Measurements from ENCODE around the gene QRICH2. TPM values are rescaled to one million over a fixed set of nuclear protein-coding genes. Genes with fewer than 3 reads are reported as not detected.
"Not testable (repeated sequence)": the region's sequence is repeated elsewhere in the genome, so short reads cannot be mapped to it uniquely, and the experiment has no call there.

Gene QRICH2
- total and polyA plus RNA-seq, 2 of the 4 experiments (the other 2 are of a cell fraction) = 4.3 to 4.8 TPM

DNA sequence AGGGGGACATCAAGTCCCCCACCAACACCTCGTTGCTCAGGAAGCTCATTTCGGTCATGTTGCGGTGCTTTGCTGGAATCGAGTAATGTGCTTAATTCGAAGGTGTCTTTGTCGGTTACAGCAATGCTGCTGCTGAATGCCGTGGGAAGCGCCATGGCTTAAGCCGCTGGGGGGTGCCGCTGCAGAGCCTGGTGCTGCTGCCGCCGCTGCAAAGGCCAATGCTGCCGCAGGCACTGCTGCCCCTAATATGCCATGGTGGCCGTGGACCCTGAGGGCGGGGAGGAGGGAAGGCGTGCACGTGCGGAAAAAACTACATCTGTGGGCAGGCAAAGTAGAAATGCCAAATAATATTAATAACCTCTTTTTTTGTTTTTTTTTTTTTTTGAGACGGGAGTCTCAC is 81.3 kb downstream of the QRICH2 start:
- H4K8ac ChIP-seq (ENCODE audit: low read depth in 2 of 2, low read length in 2 of 2); dilution Hi-C loops (cut with HindIII; ENCODE audit: low sequenced_read_pairs, unreplicated experiment); H3K9me1 ChIP-seq (ENCODE audit: insufficient read depth, low read length); H2BK15ac ChIP-seq (ENCODE audit: low read depth, low read length); H4K5ac ChIP-seq (ENCODE audit: low read depth, low read length); H2AK5ac ChIP-seq (ENCODE audit: low read depth, low read length); POLR2A ChIA-PET (ENCODE audit: unreplicated experiment); intact Hi-C loops (cut with micrococcal nuclease); H3K79me1 ChIP-seq (ENCODE audit: low read depth in 1 of 2, low read length in 2 of 2); in situ Hi-C loops (cut with MboI; ENCODE audit: low sequenced_read_pairs); H2BK20ac ChIP-seq (ENCODE audit: low read depth, low read length); H3K23ac ChIP-seq (ENCODE audit: low read depth, low read length); H3K9me3 ChIP-seq (ENCODE audit: control insufficient read depth, insufficient read depth, low read length); H4K20me1 ChIP-seq (ENCODE audit: insufficient read depth, low read length); H3K14ac ChIP-seq (replicated peaks; ENCODE audit: low read depth, low read length); BruUV-seq (replicated peaks); DNase-seq; H3K56ac ChIP-seq (ENCODE audit: extremely low read depth, insufficient read depth, low read length); H3K27ac ChIP-seq (ENCODE audit: insufficient read depth, low read length); H3K27me3 ChIP-seq (ENCODE audit: control insufficient read depth, insufficient read depth, low read length); H4K91ac ChIP-seq (ENCODE audit: insufficient read depth, low read depth, low read length); H3K9ac ChIP-seq (ENCODE audit: low read depth, low read length); H3K4ac ChIP-seq (ENCODE audit: low read depth, low read length); ATAC-seq (ENCODE audit: low read depth); H2BK120ac ChIP-seq (ENCODE audit: low read depth, low read length); H2AFZ ChIP-seq (replicated peaks; ENCODE audit: low read length, poor library complexity); H2AK9ac ChIP-seq (replicated peaks; ENCODE audit: low read depth, low read length, poor library complexity); H3K4me2 ChIP-seq (ENCODE audit: low read depth, low read length); H2BK5ac ChIP-seq (ENCODE audit: low read depth, low read length, poor library complexity, severe bottlenecking); H3K18ac ChIP-seq (ENCODE audit: low read depth, low read length); H3K36me3 ChIP-seq (ENCODE audit: control insufficient read depth, insufficient read depth, low read length); H3K4me3 ChIP-seq (ENCODE audit: insufficient read depth, low read depth, low read length); H3K4me1 ChIP-seq (ENCODE audit: control insufficient read depth, insufficient read depth, low read length): not testable (repeated sequence)
- CTCF ChIA-PET = interaction anchor here (0.7 kb wide), 1 partner anchor 100 kb away, joined by 3 read pairs; no protein-coding TSS in a partner anchor
- 92% methylated on average over 8 of the region's 19 CpGs; no CpG with 5 or more reads in 1 of the 2 experiments for WGBS, 2 experiments (ENCODE audit: extremely low coverage in 2 of 2, insufficient read length in 1 of 2)

DNA sequence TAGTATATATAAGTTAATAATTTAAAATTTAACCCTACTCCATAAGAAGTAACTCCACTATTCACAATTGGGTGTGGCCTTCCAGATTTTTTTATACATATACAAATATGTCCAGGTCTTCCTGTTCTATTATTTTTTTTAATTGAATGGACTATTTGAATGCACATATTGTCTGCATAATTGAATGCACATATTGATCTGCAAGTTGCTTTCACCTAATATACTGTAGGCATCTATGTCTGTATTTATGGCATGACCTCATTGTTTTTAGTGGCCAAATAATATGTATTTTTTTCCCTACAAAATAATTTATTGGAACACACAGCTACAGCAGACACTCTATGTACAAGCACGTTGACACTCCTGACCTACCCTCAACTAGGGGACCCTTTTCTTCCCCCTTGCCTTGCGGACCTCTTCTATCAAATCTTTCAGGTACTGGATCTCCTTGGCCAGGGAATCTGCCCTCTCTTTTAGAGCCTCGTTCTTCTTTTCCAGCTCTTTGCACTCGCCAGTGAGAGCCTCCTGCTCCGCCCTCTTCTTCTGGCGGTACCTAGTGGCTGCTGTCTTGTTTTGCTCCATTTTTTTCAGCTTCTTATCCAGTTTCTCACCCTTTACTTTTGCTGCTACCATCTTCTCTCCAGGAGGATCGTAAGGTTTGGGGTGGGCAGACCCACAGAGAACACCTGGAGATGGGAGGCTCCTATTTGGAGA is 82.5 kb downstream of the QRICH2 start:
- H3K4ac ChIP-seq (ENCODE audit: low read depth, low read length); H3K36me3 ChIP-seq (ENCODE audit: control insufficient read depth, insufficient read depth, low read length); CTCF ChIA-PET; H3K14ac ChIP-seq (replicated peaks; ENCODE audit: low read depth, low read length); intact Hi-C loops (cut with micrococcal nuclease); ATAC-seq (ENCODE audit: low read depth); H3K18ac ChIP-seq (ENCODE audit: low read depth, low read length); H3K4me3 ChIP-seq (ENCODE audit: insufficient read depth, low read depth, low read length); H3K4me1 ChIP-seq (ENCODE audit: control insufficient read depth, insufficient read depth, low read length); H3K9me3 ChIP-seq (ENCODE audit: control insufficient read depth, insufficient read depth, low read length); H2BK5ac ChIP-seq (ENCODE audit: low read depth, low read length, poor library complexity, severe bottlenecking); H4K8ac ChIP-seq (ENCODE audit: low read depth in 2 of 2, low read length in 2 of 2); H2BK15ac ChIP-seq (ENCODE audit: low read depth, low read length); dilution Hi-C loops (cut with HindIII; ENCODE audit: low sequenced_read_pairs, unreplicated experiment); DNase-seq; H2BK20ac ChIP-seq (ENCODE audit: low read depth, low read length); H3K23ac ChIP-seq (ENCODE audit: low read depth, low read length); H4K5ac ChIP-seq (ENCODE audit: low read depth, low read length); H3K79me1 ChIP-seq (ENCODE audit: low read depth in 1 of 2, low read length in 2 of 2); H3K27me3 ChIP-seq (ENCODE audit: control insufficient read depth, insufficient read depth, low read length); H3K4me2 ChIP-seq (ENCODE audit: low read depth, low read length); H2BK120ac ChIP-seq (ENCODE audit: low read depth, low read length); H2AFZ ChIP-seq (replicated peaks; ENCODE audit: low read length, poor library complexity); H3K9me1 ChIP-seq (ENCODE audit: insufficient read depth, low read length); H4K91ac ChIP-seq (ENCODE audit: insufficient read depth, low read depth, low read length); in situ Hi-C loops (cut with MboI; ENCODE audit: low sequenced_read_pairs); H4K20me1 ChIP-seq (ENCODE audit: insufficient read depth, low read length); H3K9ac ChIP-seq (ENCODE audit: low read depth, low read length); H3K27ac ChIP-seq (ENCODE audit: insufficient read depth, low read length); H2AK5ac ChIP-seq (ENCODE audit: low read depth, low read length); BruUV-seq (replicated peaks); H2AK9ac ChIP-seq (replicated peaks; ENCODE audit: low read depth, low read length, poor library complexity); POLR2A ChIA-PET (ENCODE audit: unreplicated experiment); H3K56ac ChIP-seq (ENCODE audit: extremely low read depth, insufficient read depth, low read length): not testable (repeated sequence)
- no CpG with 5 or more reads among the region's 7 CpGs for WGBS, 2 experiments (ENCODE audit: extremely low coverage in 2 of 2, insufficient read length in 1 of 2)
